ENCODE measurements around the gene NEIL1.

GRCh38 chr15:75357976-75358673, 11.3 kb downstream of the NEIL1 start:
- TF ChIP-seq EZH2phosphoT487 (IDR thresholded peaks at IDR 0.05; ENCODE audit: low read depth, severe bottlenecking, unreplicated experiment) = no peak
- TF ChIP-seq CTCF (IDR thresholded peaks at IDR 0.05; ENCODE audit: poor library complexity) = no peak
- no peak for TF ChIP-seq EZH2 (IDR thresholded peaks at IDR 0.05; ENCODE audit: borderline replicate concordance)

Measured in hepatocyte (in vitro differentiated cells).